ENCODE results near the gene CLDN6.

The CLDN6 gene

DNA sequence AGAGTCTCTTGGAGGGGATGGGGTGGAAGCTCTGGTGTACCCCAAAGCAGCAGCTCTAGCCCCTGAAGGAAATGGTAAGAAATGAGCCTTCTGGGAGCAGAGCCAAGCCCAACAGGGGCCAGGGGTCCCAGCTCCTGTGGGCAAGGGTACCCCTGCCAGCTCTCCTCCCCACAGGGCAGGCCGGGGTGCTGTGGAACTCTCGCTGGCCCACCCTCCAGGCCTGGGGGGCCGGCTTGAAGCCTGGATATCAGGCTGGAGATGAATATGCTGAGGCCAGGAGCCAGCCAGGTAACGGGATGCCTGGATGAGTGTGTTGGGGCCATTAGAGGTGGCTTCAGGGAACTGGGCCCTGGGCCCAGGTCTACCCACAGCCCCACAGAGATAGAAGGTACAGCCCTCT is 17.4 kb downstream of the CLDN6 start:
- Histone ChIP-seq H4K20me1 (ENCODE audit: insufficient read depth, low read length) (no peaks in the 10 kb centered on the region), H2AFZ (ENCODE audit: low read depth, low read length) (no peak overlapping the region), H3K4me2 (ENCODE audit: low read length) (no peak overlapping the region), H3K4me3 (ENCODE audit: low read length) (no peak overlapping the region), H3K36me3 (replicated peaks; ENCODE audit: low read depth, low read length) (no peaks in the 10 kb centered on the region), H3K79me2 (ENCODE audit: low read length) (no peaks in the 10 kb centered on the region), H3K9ac (ENCODE audit: low read length) (no peak overlapping the region), H3K4me1 (ENCODE audit: low read length) (0 out of 2 replicates have a peak, but pooled peaks cover 3% of the 10 kb centered on the region), H3K27ac (ENCODE audit: low read length) (no peak overlapping the region), H3K27me3 (ENCODE audit: low read depth, low read length) (peaks cover 36% of the 10 kb centered on the region), H3K9me3 (ENCODE audit: insufficient read depth, low read length) (no peaks in the 10 kb centered on the region)
- TF ChIP-seq, protein P1, sequence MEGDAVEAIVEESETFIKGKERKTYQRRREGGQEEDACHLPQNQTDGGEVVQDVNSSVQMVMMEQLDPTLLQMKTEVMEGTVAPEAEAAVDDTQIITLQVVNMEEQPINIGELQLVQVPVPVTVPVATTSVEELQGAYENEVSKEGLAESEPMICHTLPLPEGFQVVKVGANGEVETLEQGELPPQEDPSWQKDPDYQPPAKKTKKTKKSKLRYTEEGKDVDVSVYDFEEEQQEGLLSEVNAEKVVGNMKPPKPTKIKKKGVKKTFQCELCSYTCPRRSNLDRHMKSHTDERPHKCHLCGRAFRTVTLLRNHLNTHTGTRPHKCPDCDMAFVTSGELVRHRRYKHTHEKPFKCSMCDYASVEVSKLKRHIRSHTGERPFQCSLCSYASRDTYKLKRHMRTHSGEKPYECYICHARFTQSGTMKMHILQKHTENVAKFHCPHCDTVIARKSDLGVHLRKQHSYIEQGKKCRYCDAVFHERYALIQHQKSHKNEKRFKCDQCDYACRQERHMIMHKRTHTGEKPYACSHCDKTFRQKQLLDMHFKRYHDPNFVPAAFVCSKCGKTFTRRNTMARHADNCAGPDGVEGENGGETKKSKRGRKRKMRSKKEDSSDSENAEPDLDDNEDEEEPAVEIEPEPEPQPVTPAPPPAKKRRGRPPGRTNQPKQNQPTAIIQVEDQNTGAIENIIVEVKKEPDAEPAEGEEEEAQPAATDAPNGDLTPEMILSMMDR (IDR thresholded peaks at IDR 0.05; ENCODE audit: low read depth, low read length), result no peak
- no peak for TF ChIP-seq EZH2phosphoT487 (IDR thresholded peaks at IDR 0.05; ENCODE audit: low read depth)

DNA sequence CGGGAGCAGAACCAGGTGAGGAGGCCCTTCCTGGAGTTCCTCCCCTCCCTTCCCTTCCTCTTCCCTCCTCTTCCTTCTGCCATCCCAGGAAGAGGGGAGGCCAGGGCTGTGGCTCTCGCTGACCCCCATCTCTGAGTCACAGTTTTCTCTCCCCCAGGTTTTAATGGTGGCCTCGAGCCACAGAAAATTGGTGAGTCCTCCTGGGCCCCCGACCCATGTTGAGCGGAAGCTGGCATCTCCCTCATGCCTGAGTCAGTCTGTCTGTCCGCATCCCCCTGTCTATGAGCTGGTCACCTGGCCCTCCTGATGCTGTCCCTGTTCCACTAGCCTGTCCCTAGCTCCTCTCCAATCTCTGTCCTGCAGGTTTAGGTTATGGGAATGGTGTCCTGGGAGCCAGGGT is 18.1 kb downstream of the CLDN6 start:
- TF ChIP-seq, protein P1 (IDR thresholded peaks at IDR 0.05; ENCODE audit: low read depth, low read length), result no peak
- no peak for TF ChIP-seq EZH2phosphoT487 (IDR thresholded peaks at IDR 0.05; ENCODE audit: low read depth)
- Histone ChIP-seq H3K9me3 (ENCODE audit: insufficient read depth, low read length) (no peaks in the 10 kb centered on the region), H3K79me2 (ENCODE audit: low read length) (no peaks in the 10 kb centered on the region), H3K4me1 (ENCODE audit: low read length) (0 out of 2 replicates have a peak, but pooled peaks cover 1% of the 10 kb centered on the region), H3K27me3 (ENCODE audit: low read depth, low read length) (peaks cover 34% of the 10 kb centered on the region), H3K4me2 (ENCODE audit: low read length) (no peak overlapping the region), H3K4me3 (ENCODE audit: low read length) (no peak overlapping the region), H3K27ac (ENCODE audit: low read length) (no peak overlapping the region), H2AFZ (ENCODE audit: low read depth, low read length) (no peak overlapping the region), H3K36me3 (replicated peaks; ENCODE audit: low read depth, low read length) (no peaks in the 10 kb centered on the region), H4K20me1 (ENCODE audit: insufficient read depth, low read length) (no peaks in the 10 kb centered on the region), H3K9ac (ENCODE audit: low read length) (no peak overlapping the region)

DNA sequence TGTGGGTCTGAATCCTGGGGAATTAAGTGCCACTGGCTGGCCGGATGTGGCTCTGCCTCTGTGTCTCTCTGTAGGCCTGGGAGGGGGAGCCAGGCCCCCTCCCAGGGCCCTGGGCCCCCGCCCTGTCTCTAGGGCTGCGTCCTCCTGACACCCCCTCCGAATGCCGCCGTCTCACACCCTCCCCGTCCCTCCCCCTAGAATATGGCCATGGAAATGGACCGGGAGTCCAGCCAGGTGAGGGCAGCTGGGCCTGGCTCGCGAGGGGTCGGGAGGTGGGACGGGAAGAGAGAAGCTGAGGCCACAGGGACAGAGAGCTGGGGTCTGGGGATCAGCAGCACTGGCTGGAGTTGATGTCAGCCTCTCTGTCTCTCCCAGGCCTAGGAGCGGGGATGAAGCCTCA is 21.7 kb downstream of the CLDN6 start:
- Histone ChIP-seq H3K4me3 (ENCODE audit: low read length) (no peak overlapping the region), H3K79me2 (ENCODE audit: low read length) (no peaks in the 10 kb centered on the region), H2AFZ (ENCODE audit: low read depth, low read length) (no peak overlapping the region), H3K27me3 (ENCODE audit: low read depth, low read length) (peaks cover 32% of the 10 kb centered on the region), H3K4me1 (ENCODE audit: low read length) (no peaks in the 10 kb centered on the region), H3K9ac (ENCODE audit: low read length) (no peak overlapping the region), H3K9me3 (ENCODE audit: insufficient read depth, low read length) (no peaks in the 10 kb centered on the region), H3K4me2 (ENCODE audit: low read length) (no peak overlapping the region), H3K27ac (ENCODE audit: low read length) (no peak overlapping the region), H4K20me1 (ENCODE audit: insufficient read depth, low read length) (no peaks in the 10 kb centered on the region), H3K36me3 (replicated peaks; ENCODE audit: low read depth, low read length) (no peaks in the 10 kb centered on the region)
- TF ChIP-seq, protein P1 (IDR thresholded peaks at IDR 0.05; ENCODE audit: low read depth, low read length), result no peak
- TF ChIP-seq EZH2phosphoT487 (IDR thresholded peaks at IDR 0.05; ENCODE audit: low read depth), result no peak

DNA sequence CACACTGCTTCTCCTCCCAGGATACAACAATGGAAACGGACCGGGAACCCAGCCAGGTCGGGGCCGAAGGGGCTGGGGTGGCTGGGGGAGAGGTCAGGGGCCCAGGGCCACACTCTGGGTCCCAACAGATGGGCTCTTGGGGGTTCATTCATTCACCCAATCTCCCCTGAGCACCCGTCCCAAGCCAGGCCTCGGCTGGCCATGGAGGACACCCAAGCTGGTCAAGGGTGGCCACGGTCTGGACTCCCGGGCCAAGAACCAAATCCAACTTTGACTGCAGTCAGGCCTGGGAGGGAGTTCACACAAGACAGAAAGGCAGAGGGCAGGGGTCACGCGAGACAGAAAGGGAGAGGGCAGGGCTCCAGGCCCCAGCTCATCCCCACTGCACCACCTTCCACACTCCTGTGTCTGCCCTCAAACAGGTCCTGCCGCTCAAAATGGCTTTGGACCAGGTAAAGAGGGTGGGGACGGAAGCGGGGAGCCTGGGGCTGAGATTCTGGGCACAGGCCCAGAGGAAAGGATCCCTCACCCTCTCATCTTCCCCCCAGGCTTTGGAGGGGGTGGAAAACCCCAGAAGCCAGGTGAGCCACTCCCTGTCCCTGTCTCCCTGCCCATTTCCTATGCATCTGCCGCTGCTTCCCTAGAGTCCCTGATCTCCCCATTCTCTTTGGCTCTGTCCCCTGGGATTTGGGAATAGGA is 25.5 kb downstream of the CLDN6 start:
- Histone ChIP-seq H3K4me3 (ENCODE audit: low read length) (no peak overlapping the region), H3K4me2 (ENCODE audit: low read length) (no peak overlapping the region), H4K20me1 (ENCODE audit: insufficient read depth, low read length) (no peaks in the 10 kb centered on the region), H3K9me3 (ENCODE audit: insufficient read depth, low read length) (no peaks in the 10 kb centered on the region), H3K4me1 (ENCODE audit: low read length) (no peaks in the 10 kb centered on the region), H3K27me3 (ENCODE audit: low read depth, low read length) (peaks cover 35% of the 10 kb centered on the region), H3K79me2 (ENCODE audit: low read length) (no peaks in the 10 kb centered on the region), H2AFZ (ENCODE audit: low read depth, low read length) (no peak overlapping the region), H3K9ac (ENCODE audit: low read length) (no peak overlapping the region), H3K27ac (ENCODE audit: low read length) (no peak overlapping the region), H3K36me3 (replicated peaks; ENCODE audit: low read depth, low read length) (no peaks in the 10 kb centered on the region)
- TF ChIP-seq EZH2phosphoT487 (IDR thresholded peaks at IDR 0.05; ENCODE audit: low read depth), result no peak
- TF ChIP-seq, protein P1 (IDR thresholded peaks at IDR 0.05; ENCODE audit: low read depth, low read length), result no peak

All from OCI-LY3 (cell line).